ENCODE data around the gene DAZAP1. TPM values are rescaled to one million over a fixed set of nuclear protein-coding genes. Genes with fewer than 3 reads are reported as not detected.
A peak's percentile ranks its signal among the peaks of the same experiment; 100 is the strongest.

The DAZAP1 gene
- polyA plus RNA-seq, 1 of the 3 experiments (the other 2 are of a cell fraction): 54.3 TPM

GRCh38 chr19:1455002-1455335 is 47.6 kb downstream of the DAZAP1 start:
- no peaks in the 10 kb centered on the region for H3K36me3 ChIP-seq (replicated peaks in 1 of 2; ENCODE audit: control insufficient read depth in 1 of 2, insufficient read depth in 2 of 2, low read length in 1 of 2)
- DNase-seq: no peak
- H3K79me2 ChIP-seq (ENCODE audit: insufficient read depth): no peaks in the 10 kb centered on the region
- H3K4me2 ChIP-seq: no peak overlapping the region
- peaks cover 0 to 26% of the 10 kb centered on the region in 2 experiments; a peak in 1 of 4 replicates for H3K4me1 ChIP-seq (ENCODE audit: control insufficient read depth in 1 of 2, insufficient read depth in 2 of 2, low read depth in 1 of 2, low read length in 1 of 2)
- no peaks in the 10 kb centered on the region for H3K9me2 ChIP-seq
- ChIA-PET POLR2A (interaction anchor here (0.6 to 2.7 kb wide), 3 partner anchors 10 to 186 kb away, joined by 5 to 10 read pairs (median 10); partner anchors contain the start of gene CIRBP), CTCF (interaction anchor here (0.7 to 3.5 kb wide), 3 partner anchors 10 to 48 kb away, joined by 3 to 16 read pairs (median 4); no protein-coding TSS in a partner anchor)
- H3K9ac ChIP-seq: no peak overlapping the region
- no peak overlapping the region for H3K27ac ChIP-seq (ENCODE audit: low read depth in 2 of 2, low read length in 1 of 2)
- H2AFZ ChIP-seq (ENCODE audit: low read depth): no peak overlapping the region
- no peaks in the 10 kb centered on the region for H3K9me3 ChIP-seq
- H3K27me3 ChIP-seq (ENCODE audit: insufficient read depth): no peaks in the 10 kb centered on the region
- no peak overlapping the region for H3K4me3 ChIP-seq (ENCODE audit: low read depth in 2 of 2, low read length in 1 of 2)
- peaks cover 9% of the 10 kb centered on the region for H3F3A ChIP-seq (replicated peaks; ENCODE audit: insufficient read depth)
- H4K20me1 ChIP-seq (ENCODE audit: insufficient read depth): peaks cover 18% of the 10 kb centered on the region; the same call in 1 of the 2 replicates
- TF ChIP-seq ELF1 (IDR thresholded peaks at IDR 0.05) (no peak), FOXJ3 (CRISPR knock-in tag; IDR thresholded peaks at IDR 0.05) (no peak), MEF2A (IDR thresholded peaks at IDR 0.05; ENCODE audit: borderline replicate concordance, low read depth) (no peak), PBX3 (IDR thresholded peaks at IDR 0.05) (no peak), FOXM1 (IDR thresholded peaks at IDR 0.05; ENCODE audit: low read depth) (no peak), FOSL2 (IDR thresholded peaks at IDR 0.05; ENCODE audit: borderline replicate concordance, low read depth) (no peak), NRF1 (IDR thresholded peaks at IDR 0.05; ENCODE audit: low read depth, low read length) (no peak)
- 94% methylated on average over 9 of the region's 22 CpGs for WGBS (ENCODE audit: low lambda C conversion rate)

- H3F3A ChIP-seq (replicated peaks; ENCODE audit: insufficient read depth): peaks cover 9% of the 10 kb centered on the region
- H3K4me3 ChIP-seq (ENCODE audit: low read depth in 2 of 2, low read length in 1 of 2): no peak overlapping the region
- H3K27me3 ChIP-seq (ENCODE audit: insufficient read depth): no peaks in the 10 kb centered on the region
- peak; percentile 94 for DNase-seq
- no peak overlapping the region for H3K4me2 ChIP-seq
- no peak overlapping the region; a peak in 1 of 4 replicates for H3K27ac ChIP-seq (ENCODE audit: low read depth in 2 of 2, low read length in 1 of 2)
- H2AFZ ChIP-seq (ENCODE audit: low read depth): no peak overlapping the region
- no peaks in the 10 kb centered on the region for H3K79me2 ChIP-seq (ENCODE audit: insufficient read depth)
- no peaks in the 10 kb centered on the region for H3K9me3 ChIP-seq
- POLR2A ChIA-PET: interaction anchor here (0.6 to 2.7 kb wide), 4 partner anchors 16 to 186 kb away, joined by 3 to 10 read pairs (median 8); partner anchors contain the start of genes CIRBP and REEP6
- H3K9ac ChIP-seq: no peak overlapping the region
- peaks cover 2% of the 10 kb centered on the region in 2 experiments for H3K36me3 ChIP-seq (replicated peaks in 1 of 2; ENCODE audit: control insufficient read depth in 1 of 2, insufficient read depth in 2 of 2, low read length in 1 of 2)
- 84% methylated on average over 21 of the region's 42 CpGs for WGBS (ENCODE audit: low lambda C conversion rate)
- CTCF ChIA-PET: interaction anchor here (0.6 to 3.5 kb wide), 2 partner anchors 11 to 608 kb away, joined by 3 to 16 read pairs; no protein-coding TSS in a partner anchor
- peaks cover 0 to 26% of the 10 kb centered on the region in 2 experiments; a peak in 1 of 4 replicates for H3K4me1 ChIP-seq (ENCODE audit: control insufficient read depth in 1 of 2, insufficient read depth in 2 of 2, low read depth in 1 of 2, low read length in 1 of 2)
- H4K20me1 ChIP-seq (ENCODE audit: insufficient read depth): peaks cover 18% of the 10 kb centered on the region; the same call in 1 of the 2 replicates
- no peaks in the 10 kb centered on the region for H3K9me2 ChIP-seq
- no peak for TF ChIP-seq MXI1 (IDR thresholded peaks at IDR 0.05; ENCODE audit: low read depth, low read length)
- no peak for TF ChIP-seq FOXM1 (IDR thresholded peaks at IDR 0.05; ENCODE audit: low read depth)
- TF ChIP-seq PBX3 (IDR thresholded peaks at IDR 0.05): no peak
- TF ChIP-seq RFX5 (IDR thresholded peaks at IDR 0.05; ENCODE audit: low read length): no peak
- TF ChIP-seq USF2 (IDR thresholded peaks at IDR 0.05; ENCODE audit: borderline replicate concordance, low read depth, low read length): no peak
- TF ChIP-seq, protein P1, sequence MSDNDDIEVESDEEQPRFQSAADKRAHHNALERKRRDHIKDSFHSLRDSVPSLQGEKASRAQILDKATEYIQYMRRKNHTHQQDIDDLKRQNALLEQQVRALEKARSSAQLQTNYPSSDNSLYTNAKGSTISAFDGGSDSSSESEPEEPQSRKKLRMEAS (IDR thresholded peaks at IDR 0.05; ENCODE audit: low read depth): no peak
- TF ChIP-seq GABPA (IDR thresholded peaks at IDR 0.05; ENCODE audit: low read depth): no peak
- TF ChIP-seq TCF12 (IDR thresholded peaks at IDR 0.05): no peak
- TF ChIP-seq JUND (IDR thresholded peaks at IDR 0.05): no peak
- TF ChIP-seq SIN3A (IDR thresholded peaks at IDR 0.05; ENCODE audit: borderline replicate concordance, low read depth, low read length): no peak
- TF ChIP-seq CHD2 (IDR thresholded peaks at IDR 0.05; ENCODE audit: low read length, partially characterized antibody): no peak
- no peak for TF ChIP-seq EP300 (IDR thresholded peaks at IDR 0.05; ENCODE audit: borderline replicate concordance in 1 of 2, low read depth in 1 of 2, low read length in 1 of 2)
- no peak for TF ChIP-seq RCOR1 (IDR thresholded peaks at IDR 0.05; ENCODE audit: low read length)
- TF ChIP-seq MEF2A (IDR thresholded peaks at IDR 0.05; ENCODE audit: borderline replicate concordance, low read depth): no peak
- TF ChIP-seq YY1 (IDR thresholded peaks at IDR 0.05; ENCODE audit: low read depth): no peak
- no peak for TF ChIP-seq FOXJ3 (CRISPR knock-in tag; IDR thresholded peaks at IDR 0.05)
- no peak for TF ChIP-seq RXRA (IDR thresholded peaks at IDR 0.05; ENCODE audit: borderline replicate concordance, low read depth)
- no peak for TF ChIP-seq TEAD4 (IDR thresholded peaks at IDR 0.05; ENCODE audit: borderline replicate concordance, insufficient read depth)
- TF ChIP-seq EZH2phosphoT487 (IDR thresholded peaks at IDR 0.05; ENCODE audit: borderline replicate concordance, low read depth): no peak
Observed at GRCh38 chr19:1455336-1456120, 48.1 kb downstream of the DAZAP1 start.

Measured in SK-N-SH (cell line).